GM12878 (cell line): Measurements from ENCODE around the gene SIL1.

Experiments used
- CTCF ChIP-seq, 3 experiments: IDR thresholded peaks in 2 of 3; conservative IDR thresholded peaks in 1 of 3; 2 replicates each; pipeline ENCODE4 v1.5.1; 2011; ENCODE audit warnings: low read depth in 3 of 3, low read length in 3 of 3, mild to moderate bottlenecking in 3 of 3, control low read depth in 2 of 3, moderate library complexity in 2 of 3, inconsistent platforms in 1 of 3, mixed read lengths in 1 of 3; ENCODE audit not compliant: control insufficient read depth in 2 of 3, insufficient read depth in 1 of 3; ENCODE audit errors: extremely low read depth in 1 of 3
- MAX ChIP-seq: IDR thresholded peaks from 2 replicates; pipeline ENCODE4 v1.6.1; 2012; ENCODE audit warnings: low read depth, low read length, improper control_type of control experiment
- SIN3A ChIP-seq: IDR thresholded peaks from 2 replicates; pipeline ENCODE4 v1.6.1; 2012; ENCODE audit warnings: low read depth, low read length, improper control_type of control experiment
- SMAD1 ChIP-seq: fragments of 450-650 bp; IDR thresholded peaks from 2 replicates; pipeline ENCODE4 v1.6.1; 2018; ENCODE audit warnings: mild to moderate bottlenecking, low read depth; ENCODE audit not compliant: partially characterized antibody

GRCh38 chr5:139040081-139040480 lies 158.1 kb downstream of the SIL1 start:
- TF ChIP-seq SMAD1 (no peak), SIN3A (no peak), CTCF (IDR thresholded peaks at IDR 0.05 in 2 of 3, conservative IDR thresholded peaks at IDR 0.05 in 1 of 3; ENCODE audit: control insufficient read depth in 2 of 3, extremely low read depth in 1 of 3, insufficient read depth in 1 of 3, low read depth in 3 of 3, low read length in 3 of 3) (no peak), MAX (no peak)
